ENCODE results near the gene HSPB6.
"Not testable (repeated sequence)": the region's sequence is repeated elsewhere in the genome, so short reads cannot be mapped to it uniquely, and the experiment has no call there.

Gene HSPB6

DNA sequence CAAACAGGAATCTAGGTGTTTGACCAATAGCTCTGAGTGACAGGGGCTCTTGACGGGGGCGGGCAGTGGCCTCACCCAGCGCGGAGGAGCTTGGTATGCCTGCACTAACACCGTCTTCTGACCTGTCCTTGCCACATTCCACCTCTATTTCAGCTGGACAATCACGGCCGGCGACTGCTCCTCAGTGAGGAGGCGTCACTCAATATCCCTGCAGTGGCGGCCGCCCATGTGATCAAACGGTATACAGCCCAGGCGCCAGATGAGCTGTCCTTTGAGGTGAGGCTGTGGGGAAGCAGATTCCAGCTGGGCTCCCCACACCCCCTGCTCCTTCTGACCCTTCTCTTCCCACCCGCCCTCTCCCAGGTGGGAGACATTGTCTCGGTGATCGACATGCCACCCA is 23.2 kb upstream of the HSPB6 start:
- DNase-seq = no peak
- TF ChIP-seq POLR2A (IDR thresholded peaks at IDR 0.05; ENCODE audit: low read length) (no peak), GATA1 (IDR thresholded peaks at IDR 0.05; ENCODE audit: low read depth, low read length) (no peak)

DNA sequence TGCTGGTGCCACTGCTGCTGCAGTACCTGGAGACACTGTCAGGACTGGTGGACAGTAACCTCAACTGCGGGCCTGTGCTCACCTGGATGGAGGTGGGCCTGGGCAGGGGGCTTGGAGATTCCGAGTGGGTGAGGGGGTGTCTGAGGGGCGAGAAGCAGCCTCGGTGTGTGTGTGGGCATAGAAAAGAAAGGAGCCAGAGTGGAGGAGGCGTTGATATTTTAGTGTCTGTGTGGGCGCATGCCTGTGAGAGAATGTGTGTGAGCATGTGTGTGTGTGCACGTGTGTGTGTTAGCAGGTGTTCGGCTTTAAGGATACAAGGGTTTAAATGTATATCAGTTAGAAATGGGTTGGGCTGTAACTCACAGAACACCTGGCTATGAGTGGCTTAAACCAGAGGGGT is 22.2 kb upstream of the HSPB6 start:
- TF ChIP-seq GATA1 (IDR thresholded peaks at IDR 0.05; ENCODE audit: low read depth, low read length) = no peak
- TF ChIP-seq POLR2A (IDR thresholded peaks at IDR 0.05; ENCODE audit: low read length) = no peak
- DNase-seq = no peak

DNA sequence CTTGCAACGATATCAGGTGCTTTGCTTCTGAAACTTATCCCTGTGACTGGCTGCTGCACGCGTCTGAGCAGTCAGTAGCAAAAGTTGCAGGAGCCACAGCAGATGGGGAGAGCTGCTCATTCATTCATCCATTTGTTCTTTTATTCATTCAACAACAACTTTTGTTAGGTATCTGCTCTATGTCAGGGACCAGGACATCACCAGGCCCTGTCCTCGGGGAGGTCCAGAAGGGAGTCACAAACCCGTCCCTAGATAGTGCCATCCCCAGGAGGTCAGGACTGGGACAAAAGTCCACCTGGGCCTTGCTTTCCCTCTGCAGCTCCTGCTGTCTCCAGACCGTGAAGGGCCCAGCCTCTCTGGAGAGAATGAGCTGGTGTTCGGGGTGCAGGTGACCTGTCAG is 21.1 kb upstream of the HSPB6 start:
- TF ChIP-seq GATA1 (IDR thresholded peaks at IDR 0.05; ENCODE audit: low read depth, low read length) (no peak), POLR2A (IDR thresholded peaks at IDR 0.05; ENCODE audit: low read length) (no peak)
- no peak for DNase-seq

DNA sequence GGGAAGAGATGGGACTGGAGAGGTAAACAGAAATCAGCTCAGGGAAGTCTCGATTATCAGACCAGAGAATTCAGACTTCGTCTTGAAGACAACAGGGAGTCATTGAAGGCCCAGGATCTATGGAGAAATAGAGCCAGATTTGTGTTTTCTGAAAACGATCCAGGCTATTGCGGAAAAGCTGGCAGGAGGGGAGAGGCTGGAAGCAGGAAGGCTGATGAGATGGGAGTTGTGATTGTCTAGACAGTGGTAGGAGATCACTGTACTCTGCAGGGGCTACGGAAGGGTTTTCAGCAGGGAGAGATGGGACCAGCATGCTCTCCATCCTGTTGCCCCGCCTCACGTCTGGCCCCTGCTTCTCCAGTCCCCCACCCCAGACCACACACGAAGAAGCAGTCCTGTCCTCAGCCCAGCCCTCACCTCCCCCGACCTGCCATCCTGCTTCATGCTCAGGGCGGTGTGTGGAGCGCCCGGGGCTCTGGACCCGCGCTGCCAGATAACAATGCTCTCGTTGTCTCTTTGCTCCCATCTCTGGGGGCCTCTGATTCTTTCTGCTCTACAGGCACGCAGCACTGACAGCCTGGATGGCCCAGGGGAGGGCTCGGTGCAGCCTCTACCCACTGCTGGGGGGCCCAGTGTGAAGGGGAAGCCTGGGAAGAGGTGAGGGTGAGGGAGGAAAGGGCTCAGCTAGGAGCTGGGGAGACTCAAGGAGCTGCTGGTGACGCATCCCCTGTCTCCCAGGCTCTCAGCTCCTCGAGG is 20.4 kb upstream of the HSPB6 start:
- TF ChIP-seq GATA1 (IDR thresholded peaks at IDR 0.05; ENCODE audit: low read depth, low read length) (no peak), POLR2A (IDR thresholded peaks at IDR 0.05; ENCODE audit: low read length) (no peak)
- DNase-seq = no peak

DNA sequence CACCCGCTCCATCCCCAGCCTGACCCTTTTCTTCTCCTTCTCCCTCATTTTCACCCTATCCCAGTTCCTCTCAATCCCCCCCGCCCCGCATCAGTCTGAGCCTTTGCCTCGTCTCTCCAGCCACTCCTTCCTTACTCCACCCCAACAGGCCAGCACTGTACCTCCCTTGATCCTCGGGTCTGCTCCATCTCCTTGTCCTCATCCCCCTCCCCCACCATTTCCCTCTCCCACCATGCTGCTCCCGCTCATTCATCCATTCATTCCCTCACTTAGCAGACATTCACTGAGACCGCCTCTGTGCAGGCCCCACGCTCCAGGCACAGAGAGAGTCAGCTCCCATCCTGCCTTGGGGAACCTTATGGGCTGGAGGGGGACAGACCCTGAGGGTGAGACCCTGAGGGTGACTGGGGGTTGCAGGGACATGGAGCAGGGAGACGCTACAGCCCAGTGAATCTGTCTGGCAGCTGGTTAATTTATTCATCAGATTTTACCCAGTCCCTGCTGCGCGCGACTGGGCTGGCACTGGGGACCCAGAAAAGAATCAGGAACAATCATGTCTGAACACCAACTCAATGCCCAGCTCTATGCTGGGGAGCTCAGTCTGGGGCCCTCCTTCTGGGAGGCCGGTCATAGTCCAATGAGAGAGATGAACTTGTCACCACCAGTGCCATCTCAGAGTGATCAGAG is 19.4 kb upstream of the HSPB6 start:
- TF ChIP-seq GATA1 (IDR thresholded peaks at IDR 0.05; ENCODE audit: low read depth, low read length) (no peak), POLR2A (IDR thresholded peaks at IDR 0.05; ENCODE audit: low read length) (no peak)
- no peak for DNase-seq

DNA sequence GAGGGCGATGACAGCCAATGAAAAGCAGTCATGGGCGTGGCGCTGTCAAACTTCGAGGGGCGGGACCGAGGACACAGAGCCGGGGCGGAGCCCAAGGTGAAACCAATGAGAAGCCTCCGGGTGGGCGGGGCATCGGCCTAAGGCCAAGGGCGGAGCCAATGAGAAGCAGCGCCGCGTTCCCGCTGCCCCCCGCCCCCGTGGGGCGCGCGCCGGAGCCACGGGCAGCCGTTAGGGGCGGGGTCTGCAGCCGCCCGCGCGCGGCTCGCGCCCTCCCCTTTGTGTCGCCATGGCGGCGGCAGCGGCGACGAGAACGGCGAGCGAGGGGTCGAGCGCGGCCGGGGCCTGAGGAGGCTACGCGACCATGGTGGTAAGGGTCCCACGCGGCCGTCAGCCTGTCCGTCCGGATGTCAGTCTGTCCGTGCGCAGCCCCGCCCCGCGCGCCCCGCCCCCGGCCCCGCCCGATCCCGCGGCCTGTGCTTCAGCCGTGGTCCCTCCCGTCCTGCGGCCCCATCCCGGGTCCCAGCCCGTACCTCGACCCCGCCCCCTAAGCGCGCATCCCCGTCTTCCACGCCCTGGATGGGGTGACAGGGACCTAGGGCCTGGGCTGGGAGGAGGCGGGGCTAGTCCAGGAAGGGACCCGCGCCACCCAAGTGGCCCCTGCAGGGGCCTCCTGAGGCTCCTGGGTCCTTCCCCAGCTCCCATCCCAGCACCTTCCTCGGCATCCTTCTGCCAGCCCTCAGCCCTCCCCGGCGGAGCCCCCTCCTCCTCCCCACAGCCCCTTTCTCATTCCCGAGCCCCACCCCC is 18.7 kb upstream of the HSPB6 start, which contains the start of gene ARHGAP33:
ARHGAP33 (plus strand) TSS at position 267 of the 804 bp plus-strand sequence; CDS start at position 362, 95 bp downstream.
- DNase-seq = peak; percentile 97

DNA sequence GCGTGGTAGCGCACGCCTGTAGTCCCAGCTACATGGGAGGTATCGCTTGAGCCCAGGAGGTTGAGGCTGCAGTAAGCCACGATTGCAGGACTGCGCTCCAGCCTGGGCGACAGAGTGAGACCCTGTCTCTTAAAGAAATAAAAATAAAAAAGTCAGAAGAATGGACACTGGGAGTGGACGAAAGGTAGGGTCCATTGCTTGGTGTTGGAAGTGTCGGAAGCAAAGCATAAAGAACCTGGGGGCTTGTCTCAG is 18.1 kb upstream of the HSPB6 start:
- no peak for DNase-seq
- TF ChIP-seq GATA1 (IDR thresholded peaks at IDR 0.05; ENCODE audit: low read depth, low read length) = no peak

More for the DNA sequence above, 18.7 kb upstream of the HSPB6 start, which contains the start of gene ARHGAP33:
- TF ChIP-seq POLR2A (IDR thresholded peaks at IDR 0.05; ENCODE audit: low read length) (peak; percentile 67), GATA1 (IDR thresholded peaks at IDR 0.05; ENCODE audit: low read depth, low read length) (no peak)

DNA sequence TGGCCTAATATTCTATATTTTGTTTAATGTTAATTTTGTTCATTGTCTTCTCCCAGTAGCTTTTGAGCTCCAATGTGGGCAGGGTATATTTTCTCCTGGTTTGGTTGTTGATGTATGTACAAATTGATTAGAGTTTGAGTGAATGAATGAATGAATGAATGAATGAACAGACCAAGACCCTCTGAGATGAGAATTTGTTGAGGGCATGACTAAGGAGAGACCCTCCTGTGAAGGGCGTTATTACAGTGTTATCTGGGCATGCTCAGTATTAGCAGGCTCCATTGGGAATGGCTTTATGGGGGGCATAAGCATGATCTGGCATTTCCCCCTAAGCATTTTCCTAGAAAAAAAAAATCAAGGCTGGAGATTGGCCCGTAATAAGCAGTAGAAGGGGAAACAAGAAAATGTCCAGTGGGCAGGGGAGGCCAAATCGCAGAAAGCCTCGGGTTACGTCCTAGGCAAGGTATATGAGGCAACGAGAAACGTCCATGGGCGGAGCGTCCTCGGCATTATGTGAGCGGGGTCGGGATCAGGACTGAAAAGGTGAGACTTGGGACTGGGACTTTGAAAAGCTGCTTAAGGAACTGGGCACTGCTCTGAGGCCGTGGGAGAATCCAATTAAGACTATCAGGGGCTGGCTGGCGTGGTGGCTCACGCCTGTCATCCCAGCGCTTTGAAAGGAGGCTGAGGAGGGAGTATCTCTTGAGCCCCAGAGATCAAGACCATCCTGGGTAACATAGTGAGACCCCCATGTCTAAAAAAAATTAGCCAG is 17.6 kb upstream of the HSPB6 start:
- no peak for TF ChIP-seq GATA1 (IDR thresholded peaks at IDR 0.05; ENCODE audit: low read depth, low read length)
- TF ChIP-seq POLR2A (IDR thresholded peaks at IDR 0.05; ENCODE audit: low read length) = no peak
- no peak for DNase-seq

DNA sequence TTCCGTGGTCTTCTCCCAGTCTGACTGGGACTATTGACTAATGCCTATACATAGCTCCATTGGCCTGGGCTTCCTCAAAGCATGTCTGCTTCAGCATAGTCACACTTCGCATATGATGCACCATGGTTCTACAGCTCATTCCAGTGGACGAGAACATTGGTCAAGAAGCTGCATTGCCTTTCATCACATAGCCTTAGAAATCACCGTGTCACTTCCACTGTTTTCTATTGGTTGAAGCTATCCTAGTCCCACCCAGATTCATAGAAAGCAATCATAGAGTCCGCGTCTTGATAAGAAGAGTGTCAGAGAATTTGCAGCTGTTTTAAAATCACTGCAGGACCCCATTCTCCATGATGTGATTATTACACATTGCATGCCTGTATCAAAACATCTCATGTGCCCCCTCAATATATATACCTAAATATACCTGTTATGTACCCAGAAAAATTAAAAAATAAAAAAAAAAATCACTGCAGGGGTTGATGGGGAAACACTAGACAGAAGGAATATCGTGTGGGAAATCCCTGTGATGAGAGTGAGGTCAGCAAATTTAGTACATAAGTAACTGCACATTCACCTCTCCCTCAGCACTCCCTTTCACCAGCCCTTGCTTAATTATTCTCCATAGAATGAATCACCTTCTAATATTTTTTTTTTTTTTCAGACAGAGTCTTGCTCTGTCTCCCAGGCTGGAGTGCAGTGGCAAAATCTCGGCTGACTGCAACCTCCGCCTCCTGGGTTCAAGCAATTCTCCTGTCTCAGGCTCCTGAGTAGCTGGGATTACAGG is 16.4 kb upstream of the HSPB6 start:
- no peak for TF ChIP-seq GATA1 (IDR thresholded peaks at IDR 0.05; ENCODE audit: low read depth, low read length)
- DNase-seq = no peak

DNA sequence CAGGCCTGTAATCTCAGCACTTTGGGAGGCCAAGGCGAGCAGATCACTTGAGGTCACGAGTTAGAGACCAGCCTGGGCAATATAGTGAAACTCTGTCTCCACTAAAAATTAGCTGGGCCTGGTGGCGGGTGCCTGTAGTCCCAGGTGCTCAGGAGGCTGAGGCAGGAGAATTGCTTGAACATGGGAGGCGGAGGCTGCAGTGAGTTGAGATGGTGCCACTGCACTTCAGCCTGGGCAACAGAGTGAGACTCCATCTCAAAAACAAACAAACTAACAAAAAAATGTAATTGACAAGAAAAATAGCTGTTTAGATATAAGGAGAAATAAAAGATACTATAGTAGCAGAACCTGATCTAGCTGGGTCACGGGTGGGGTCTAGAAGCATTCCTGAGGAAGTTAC is 15.5 kb upstream of the HSPB6 start:
- not testable (repeated sequence) for DNase-seq

DNA sequence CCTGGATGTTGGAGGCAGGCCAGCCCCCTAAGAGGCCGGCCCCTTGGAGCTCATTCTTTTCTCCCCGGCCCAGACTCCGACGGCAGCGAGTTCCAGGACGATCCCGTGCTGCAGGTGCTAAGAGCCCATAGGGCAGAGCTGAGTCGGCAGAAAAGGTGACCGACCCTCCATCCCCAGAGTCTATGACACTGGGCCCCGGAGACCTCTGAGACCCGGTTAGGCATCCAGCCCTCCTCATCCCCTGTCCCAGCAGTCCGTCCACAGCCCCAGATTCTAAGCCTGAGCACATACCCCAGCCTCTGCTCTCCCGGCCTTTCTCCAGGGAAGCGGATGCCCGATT is 11.2 kb upstream of the HSPB6 start:
- no peak for TF ChIP-seq GATA1 (IDR thresholded peaks at IDR 0.05; ENCODE audit: low read depth, low read length)
- no peak for TF ChIP-seq POLR2A (IDR thresholded peaks at IDR 0.05; ENCODE audit: low read length)
- DNase-seq = no peak

DNA sequence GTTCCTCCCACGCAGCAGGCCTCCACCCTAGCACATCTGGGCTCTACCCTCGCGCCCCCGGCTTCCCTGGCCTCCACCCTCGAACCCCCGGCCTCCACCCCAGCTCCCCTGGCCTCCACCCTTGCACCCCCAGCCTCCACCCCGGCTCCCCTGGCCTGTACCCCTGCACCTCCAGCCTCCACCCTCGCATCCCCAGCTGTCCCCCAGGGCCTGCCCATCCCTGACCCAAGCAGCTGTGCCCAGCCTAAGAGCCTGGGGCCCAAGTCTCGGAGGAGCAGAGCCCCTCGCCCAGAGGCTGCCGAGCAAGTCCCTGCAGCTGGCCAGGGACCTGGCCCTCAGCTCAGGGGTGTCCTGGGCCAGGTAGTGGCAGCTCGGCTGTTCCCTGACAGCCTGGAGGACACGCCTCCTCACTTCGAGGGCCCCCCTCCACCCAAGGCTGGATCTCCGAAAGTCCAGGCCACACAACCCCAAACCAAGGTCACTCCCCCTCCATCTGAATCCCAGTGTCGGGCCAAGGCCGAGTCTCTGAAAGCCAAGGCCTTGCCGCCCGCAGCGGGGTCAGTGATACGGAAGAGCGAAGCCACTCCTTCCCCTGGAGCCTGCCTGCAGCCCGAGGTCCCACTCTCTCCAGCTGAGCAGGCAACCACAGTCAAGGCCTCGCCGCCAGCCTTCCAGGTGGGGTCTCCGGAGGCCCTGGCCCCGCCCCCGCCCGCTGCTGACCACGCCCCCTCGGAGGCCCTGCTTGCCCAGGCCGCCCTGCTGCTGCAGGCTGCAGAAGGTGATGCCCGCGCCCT is 10.7 kb upstream of the HSPB6 start:
- DNase-seq = no peak
- TF ChIP-seq POLR2A (IDR thresholded peaks at IDR 0.05; ENCODE audit: low read length) (no peak), GATA1 (IDR thresholded peaks at IDR 0.05; ENCODE audit: low read depth, low read length) (no peak)

Data from erythroblast (primary cell).